ENCODE results near the gene MYO5B. TPM values are rescaled to one million over a fixed set of nuclear protein-coding genes. Genes with fewer than 3 reads are reported as not detected.

The MYO5B gene
- total and polyA plus RNA-seq, 2 of the 4 experiments (the other 2 are of a cell fraction) = 0.24 to 0.54 TPM

DNA sequence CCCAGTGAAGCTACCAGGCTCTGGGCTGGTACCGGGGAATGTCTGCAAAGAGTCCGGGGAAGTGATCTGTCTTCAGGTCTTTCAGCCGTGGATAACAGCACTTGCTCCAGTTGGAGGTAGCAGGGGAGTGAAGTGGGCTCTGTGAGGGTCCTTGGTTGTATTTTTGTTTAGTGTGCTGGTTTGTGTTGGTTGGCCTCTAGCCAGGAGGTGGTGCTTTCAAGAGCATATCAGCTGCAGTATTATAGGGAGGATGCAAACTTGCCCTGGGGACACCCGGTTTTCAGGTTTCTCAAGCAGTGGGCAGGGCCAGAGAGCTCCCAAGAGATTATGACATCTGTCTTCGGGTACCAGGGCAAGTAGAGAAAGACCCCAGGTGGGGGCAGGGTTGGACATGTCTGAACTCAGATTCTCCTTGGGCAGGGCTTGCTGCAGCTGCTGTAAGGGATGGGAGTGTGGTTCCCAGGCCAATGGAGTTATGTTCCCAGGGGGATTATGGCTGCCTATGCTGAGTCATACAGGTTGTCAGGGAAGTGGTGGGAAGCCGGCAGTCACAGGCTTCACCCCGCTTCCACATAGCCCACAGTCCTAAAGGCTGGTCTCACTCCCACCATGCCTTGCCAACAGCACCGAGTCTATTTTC is 416.0 kb downstream of the MYO5B start:
- H2AFZ ChIP-seq (replicated peaks; ENCODE audit: low read length, poor library complexity) = no peak overlapping the region
- dilution Hi-C loops (cut with HindIII; ENCODE audit: low sequenced_read_pairs, unreplicated experiment) = no loop called here
- no peak overlapping the region for H4K91ac ChIP-seq (ENCODE audit: insufficient read depth, low read depth, low read length)
- H3K14ac ChIP-seq (replicated peaks; ENCODE audit: low read depth, low read length) = no peak overlapping the region
- no peaks in the 10 kb centered on the region for H4K20me1 ChIP-seq (ENCODE audit: insufficient read depth, low read length)
- H2AK5ac ChIP-seq (ENCODE audit: low read depth, low read length) = no peak overlapping the region
- no peak overlapping the region for H3K27ac ChIP-seq (ENCODE audit: insufficient read depth, low read length)
- in situ Hi-C loops (cut with MboI; ENCODE audit: low sequenced_read_pairs) = no loop called here
- no peak overlapping the region for H4K8ac ChIP-seq (ENCODE audit: low read depth in 2 of 2, low read length in 2 of 2)
- intact Hi-C loops (cut with micrococcal nuclease) = no loop called here
- no peak overlapping the region for H3K18ac ChIP-seq (ENCODE audit: low read depth, low read length)
- no TSS peak for BruUV-seq (replicated peaks)
- no peak overlapping the region for H3K4me2 ChIP-seq (ENCODE audit: low read depth, low read length)
- WGBS, 2 experiments (ENCODE audit: extremely low coverage in 2 of 2, insufficient read length in 1 of 2) = 93% methylated on average over 3 of the region's 8 CpGs; no CpG with 5 or more reads in 1 of the 2 experiments
- H3K4ac ChIP-seq (ENCODE audit: low read depth, low read length) = no peak overlapping the region
- H3K9ac ChIP-seq (ENCODE audit: low read depth, low read length) = no peak overlapping the region
- DNase-seq (no peak), ATAC-seq (ENCODE audit: low read depth) (no peak)
- ChIA-PET POLR2A (ENCODE audit: unreplicated experiment) (no interaction called here), CTCF (no interaction called here)
- no peak overlapping the region for H3K56ac ChIP-seq (ENCODE audit: extremely low read depth, insufficient read depth, low read length)
- no peak overlapping the region for H2BK20ac ChIP-seq (ENCODE audit: low read depth, low read length)
- no peak overlapping the region for H2BK5ac ChIP-seq (ENCODE audit: low read depth, low read length, poor library complexity, severe bottlenecking)
- no peaks in the 10 kb centered on the region for H3K79me1 ChIP-seq (ENCODE audit: low read depth in 1 of 2, low read length in 2 of 2)
- no peak overlapping the region for H3K4me3 ChIP-seq (ENCODE audit: insufficient read depth, low read depth, low read length)
- no peak overlapping the region for H4K5ac ChIP-seq (ENCODE audit: low read depth, low read length)
- peaks cover 3% of the 10 kb centered on the region for H3K9me1 ChIP-seq (ENCODE audit: insufficient read depth, low read length)
- peaks cover 15% of the 10 kb centered on the region for H3K36me3 ChIP-seq (ENCODE audit: control insufficient read depth, insufficient read depth, low read length)
- no peak for TF ChIP-seq RAD21 (IDR thresholded peaks at IDR 0.05; ENCODE audit: low read length)
- no peak for TF ChIP-seq RFX5 (IDR thresholded peaks at IDR 0.05; ENCODE audit: low read depth, low read length)
- H3K9me3 ChIP-seq (ENCODE audit: control insufficient read depth, insufficient read depth, low read length) = 0 out of 2 replicates have a peak, but pooled peaks cover 2% of the 10 kb centered on the region
- no peak overlapping the region for H2BK120ac ChIP-seq (ENCODE audit: low read depth, low read length)
- H3K23ac ChIP-seq (ENCODE audit: low read depth, low read length) = no peak overlapping the region
- H2BK15ac ChIP-seq (ENCODE audit: low read depth, low read length) = no peak overlapping the region
- H3K27me3 ChIP-seq (ENCODE audit: control insufficient read depth, insufficient read depth, low read length) = no peaks in the 10 kb centered on the region
- H3K4me1 ChIP-seq (ENCODE audit: control insufficient read depth, insufficient read depth, low read length) = no peaks in the 10 kb centered on the region
- no peak overlapping the region for H2AK9ac ChIP-seq (replicated peaks; ENCODE audit: low read depth, low read length, poor library complexity)

Small RNA genes within 50 kb of the gene (microRNA-seq; reads per million reads assigned to microRNA genes)
- gene MIR4320 (ENCODE audit: unreplicated experiment) = not detected
- gene RF00019 (ENCODE audit: insufficient read depth, insufficient read length) = not detected
- gene RF00283 (ENCODE audit: insufficient read depth, insufficient read length) = not detected
- gene RN7SL310P (ENCODE audit: insufficient read depth, insufficient read length) = not detected
- not detected for gene RNA5SP457 (ENCODE audit: insufficient read depth, insufficient read length)
- not detected for gene SCARNA17 (ENCODE audit: insufficient read depth, insufficient read length)

Small RNA genes within 50 kb of the gene (small RNA-seq; reads per million reads assigned to genes)
- gene RF00019 = 0 reads per million in 5 experiments
- gene RF00283 = 0 reads per million in 5 experiments
- gene RN7SL310P = 0 reads per million in 5 experiments
- 0 reads per million in 5 experiments for gene RNA5SP457
- 0 reads per million in 5 experiments for gene SCARNA17

Other genes with a start within 250 kb of the MYO5B start
- gene CFAP53, start 71.3 kb upstream of the MYO5B start, total RNA-seq (2012; rRNA removed) = under 0.01 TPM in 2 replicates
- 0.12 and 0.22 TPM in 2 replicates for gene CFAP53, start 71.3 kb upstream of the MYO5B start, polyA plus RNA-seq (2012; rRNA removed)
- 31.7 TPM in 2 replicates for gene MBD1, start 86.4 kb upstream of the MYO5B start, total RNA-seq (2012; rRNA removed)
- 56.5 and 61.3 TPM in 2 replicates for gene MBD1, start 86.4 kb upstream of the MYO5B start, polyA plus RNA-seq (2012; rRNA removed)
- gene CXXC1, start 92.5 kb upstream of the MYO5B start, total RNA-seq (2012; rRNA removed) = 24.0 and 29.4 TPM in 2 replicates
- gene CXXC1, start 92.5 kb upstream of the MYO5B start, polyA plus RNA-seq (2012; rRNA removed) = 66.2 and 81.6 TPM in 2 replicates
- gene SKA1, start 179.9 kb upstream of the MYO5B start, total RNA-seq (2012; rRNA removed) = 5.9 and 13.9 TPM in 2 replicates
- gene SKA1, start 179.9 kb upstream of the MYO5B start, polyA plus RNA-seq (2012; rRNA removed) = 4.8 and 5.8 TPM in 2 replicates

Measured in IMR-90 (cell line).